ENCODE data around the gene ZNF549. TPM values are rescaled to one million over a fixed set of nuclear protein-coding genes. Genes with fewer than 3 reads are reported as not detected.

ZNF549 gene
- total RNA-seq, 3 donors from 2014 or later, result 3.7 to 11.6 (median 7.9) TPM

DNA sequence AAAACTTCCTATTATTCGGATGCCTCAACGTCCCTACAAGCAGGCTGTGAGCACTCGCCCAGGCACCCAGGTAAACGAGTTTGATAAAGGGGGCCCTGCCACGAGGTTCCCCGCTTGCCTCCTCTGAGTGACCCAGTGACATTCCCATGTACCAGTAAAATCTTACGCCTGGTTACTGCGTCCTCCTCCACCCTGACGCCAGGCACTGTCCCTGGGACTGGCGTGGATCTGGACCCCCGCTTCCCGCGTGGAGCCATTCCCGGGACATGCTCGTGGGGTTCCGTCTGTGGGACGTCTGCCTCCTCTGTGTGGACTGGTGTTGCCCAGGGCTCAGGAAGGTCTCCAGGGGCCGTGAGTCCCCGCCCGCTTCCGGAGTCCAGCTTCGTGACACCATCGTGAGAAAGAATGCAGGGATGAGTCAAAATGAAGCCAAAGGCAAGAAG is 32.9 kb downstream of the ZNF549 start:
- intact Hi-C loops (cut with DNase I; ENCODE audit: low total_unique reads), result no loop called here
- DNase-seq (ENCODE audit: low spot score in 2 of 2), result peak in 1 of 2 donors; percentile 17
- peak overlapping the region; percentile 77 to 85 for H3K27ac ChIP-seq

GRCh38 chr19:57563547-57563946 is 36.4 kb downstream of the ZNF549 start:
- no peak overlapping the region for H3K4me3 ChIP-seq
- H3K27ac ChIP-seq, result no peak overlapping the region
- no peak for DNase-seq (ENCODE audit: low spot score in 2 of 2)
- TF ChIP-seq CTCF (IDR thresholded peaks at IDR 0.05), result no peak
- TF ChIP-seq POLR2A (IDR thresholded peaks at IDR 0.05), result no peak
- TF ChIP-seq POLR2AphosphoS5 (IDR thresholded peaks at IDR 0.05), result no peak
- peaks cover 0 to 4% of the 10 kb centered on the region in 2 donors for H3K4me1 ChIP-seq
- intact Hi-C loops (cut with DNase I; ENCODE audit: low total_unique reads), result no loop called here
- H3K36me3 ChIP-seq, result no peaks in the 10 kb centered on the region
- no peaks in the 10 kb centered on the region for H3K27me3 ChIP-seq
- H3K9me3 ChIP-seq, result peaks cover 54 to 58% of the 10 kb centered on the region in 2 donors

More for the DNA sequence above, 32.9 kb downstream of the ZNF549 start:
- H3K9me3 ChIP-seq, result peaks cover 38 to 43% of the 10 kb centered on the region in 2 donors
- TF ChIP-seq POLR2AphosphoS5 (IDR thresholded peaks at IDR 0.05) (no peak), CTCF (IDR thresholded peaks at IDR 0.05) (no peak), POLR2A (IDR thresholded peaks at IDR 0.05) (no peak)
- peaks cover 0 to 9% of the 10 kb centered on the region in 2 donors for H3K4me1 ChIP-seq
- H3K27me3 ChIP-seq, result no peaks in the 10 kb centered on the region
- peak overlapping the region; percentile 93 to 99 (median 95) for H3K4me3 ChIP-seq
- H3K36me3 ChIP-seq, result peaks cover 11% of the 10 kb centered on the region

- TF ChIP-seq CTCF (IDR thresholded peaks at IDR 0.05), result no peak
- TF ChIP-seq POLR2A (IDR thresholded peaks at IDR 0.05), result no peak
- no peak for TF ChIP-seq POLR2AphosphoS5 (IDR thresholded peaks at IDR 0.05)
- no peaks in the 10 kb centered on the region for H3K36me3 ChIP-seq
- intact Hi-C loops (cut with DNase I; ENCODE audit: low total_unique reads), result no loop called here
- H3K9me3 ChIP-seq, result peaks cover 85 to 89% of the 10 kb centered on the region in 2 donors
- H3K4me1 ChIP-seq, result no peaks in the 10 kb centered on the region
- DNase-seq (ENCODE audit: low spot score in 2 of 2), result no peak
- no peaks in the 10 kb centered on the region for H3K27me3 ChIP-seq
- no peak overlapping the region for H3K27ac ChIP-seq
- H3K4me3 ChIP-seq, result no peak overlapping the region
Observed at GRCh38 chr19:57566396-57567265, 39.5 kb downstream of the ZNF549 start.

DNA sequence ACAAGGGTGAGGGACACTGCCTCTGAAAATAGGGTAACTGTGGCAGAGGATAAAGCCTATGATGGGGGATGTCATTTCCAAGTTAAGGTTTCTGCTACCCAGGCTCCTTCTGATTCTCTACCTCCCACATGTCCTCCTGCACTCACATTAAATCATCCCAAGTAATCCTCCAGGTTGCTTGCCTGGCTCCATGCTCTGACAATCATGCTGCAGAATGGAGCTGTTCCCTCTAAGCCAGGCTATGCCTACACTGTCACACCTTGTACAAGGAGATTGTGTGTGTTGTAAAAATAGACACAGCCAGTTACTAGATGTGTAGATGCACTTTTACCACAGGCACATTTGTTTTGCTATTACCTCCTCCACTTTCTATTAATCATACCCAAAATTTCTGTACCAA is 43.6 kb downstream of the ZNF549 start:
- Histone ChIP-seq H3K4me1 (no peaks in the 10 kb centered on the region), H3K27ac (no peak overlapping the region), H3K9me3 (peaks cover 95 to 100% of the 10 kb centered on the region in 2 donors), H3K27me3 (no peaks in the 10 kb centered on the region), H3K4me3 (no peak overlapping the region), H3K36me3 (peaks cover 36% of the 10 kb centered on the region)
- DNase-seq (ENCODE audit: low spot score in 2 of 2), result no peak
- TF ChIP-seq CTCF (IDR thresholded peaks at IDR 0.05) (no peak), POLR2AphosphoS5 (IDR thresholded peaks at IDR 0.05) (no peak), POLR2A (IDR thresholded peaks at IDR 0.05) (no peak)
- intact Hi-C loops (cut with DNase I; ENCODE audit: low total_unique reads), result no loop called here

DNA sequence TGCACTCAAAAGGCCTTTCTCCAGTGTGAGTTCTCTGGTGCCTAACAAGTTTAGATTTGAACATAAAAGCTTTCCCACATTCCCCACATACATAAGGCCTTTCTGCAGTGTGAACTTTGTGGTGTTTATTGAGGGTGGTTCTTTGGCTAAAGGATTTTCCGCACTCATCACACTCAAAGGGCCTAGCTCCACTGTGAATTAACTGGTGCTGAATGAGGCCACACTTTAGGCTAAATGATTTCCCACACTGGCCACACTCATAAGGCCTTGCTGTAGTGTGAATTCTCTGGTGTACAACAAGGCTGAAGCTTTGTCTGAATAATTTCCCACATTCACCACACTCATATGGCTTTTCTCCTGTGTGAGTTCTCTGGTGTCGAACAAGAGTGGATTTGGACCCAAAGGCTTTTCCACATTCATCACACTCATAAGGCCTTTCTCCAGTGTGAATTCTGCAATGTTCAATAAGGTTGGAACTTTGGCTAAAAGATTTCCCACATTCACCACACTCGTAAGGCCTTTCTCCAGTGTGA is 45.3 kb downstream of the ZNF549 start:
- intact Hi-C loops (cut with DNase I; ENCODE audit: low total_unique reads), result no loop called here
- DNase-seq (ENCODE audit: low spot score in 2 of 2), result no peak
- H3K4me1 ChIP-seq, result no peaks in the 10 kb centered on the region
- H3K27ac ChIP-seq, result no peak overlapping the region
- H3K36me3 ChIP-seq, result peaks cover 45% of the 10 kb centered on the region
- peaks cover 92 to 100% of the 10 kb centered on the region in 2 donors for H3K9me3 ChIP-seq
- H3K27me3 ChIP-seq, result no peaks in the 10 kb centered on the region
- H3K4me3 ChIP-seq, result peak overlapping the region in 1 of 3 donors; percentile 10
- no peak for TF ChIP-seq CTCF (IDR thresholded peaks at IDR 0.05)
